BJ (cell line): ENCODE data around the gene FNDC3B. TPM values are rescaled to one million over a fixed set of nuclear protein-coding genes. Genes with fewer than 3 reads are reported as not detected.
"Not testable (repeated sequence)": the region's sequence is repeated elsewhere in the genome, so short reads cannot be mapped to it uniquely, and the experiment has no call there.

Experiments
- CTCF ChIA-PET: fragments of 350-600 bp; formaldehyde crosslinking; extraction: SDS; loops from one replicate; lab custom pipeline; 2021; ENCODE audit warnings: antibody characterized with exemption, inconsistent platforms; lab: Yijun Ruan, JAX
- POLR2A ChIA-PET: fragments of 300-600 bp; sonication (Branson Sonifier 250); formaldehyde crosslinking; extraction: SDS; loops from one replicate; lab custom pipeline; 2021; ENCODE audit warnings: antibody characterized with exemption; lab: Charles Lee
- DNase-seq: peaks from one replicate; pipeline ENCODE4 v3.0.0-alpha.2; 2011; ENCODE audit warnings: low read depth
- H3K27me3 ChIP-seq: 2 replicates; pipeline ENCODE4 v1.6.0; 2011; ENCODE audit warnings: low read length; ENCODE audit not compliant: control insufficient read depth, insufficient read depth
- H3K36me3 ChIP-seq: 2 replicates; pipeline ENCODE4 v1.5.1; 2011; ENCODE audit warnings: low read length; ENCODE audit not compliant: control insufficient read depth, insufficient read depth
- H3K4me3 ChIP-seq: 2 replicates; pipeline ENCODE4 v1.5.1; 2011; ENCODE audit warnings: low read depth, mild to moderate bottlenecking, control low read depth, low read length
- CTCF ChIP-seq: IDR thresholded peaks from 2 replicates; pipeline ENCODE4 v1.5.1; 2011; ENCODE audit warnings: low read depth, mild to moderate bottlenecking, control low read depth, inconsistent platforms, low read length, moderate library complexity; ENCODE audit not compliant: insufficient read depth
- polyA plus RNA-seq: library from polyadenylated mRNA; depleted of rRNA; stranded (reverse); fragments of >200 nt; gene quantifications from 2 replicates; pipeline ENCODE4 v1.2.3, GENCODE V29; 2011

Gene FNDC3B
- polyA plus RNA-seq, 1 experiment: 28.6 TPM

GRCh38 chr3:172251211-172251610, 211.8 kb downstream of the FNDC3B start:
- peaks cover 15% of the 10 kb centered on the region for H3K36me3 ChIP-seq
- TF ChIP-seq CTCF: no peak
- ChIA-PET CTCF (no interaction called here), POLR2A (no interaction called here)
- H3K4me3 ChIP-seq: no peak overlapping the region
- no peak for DNase-seq
- no peaks in the 10 kb centered on the region for H3K27me3 ChIP-seq

DNA sequence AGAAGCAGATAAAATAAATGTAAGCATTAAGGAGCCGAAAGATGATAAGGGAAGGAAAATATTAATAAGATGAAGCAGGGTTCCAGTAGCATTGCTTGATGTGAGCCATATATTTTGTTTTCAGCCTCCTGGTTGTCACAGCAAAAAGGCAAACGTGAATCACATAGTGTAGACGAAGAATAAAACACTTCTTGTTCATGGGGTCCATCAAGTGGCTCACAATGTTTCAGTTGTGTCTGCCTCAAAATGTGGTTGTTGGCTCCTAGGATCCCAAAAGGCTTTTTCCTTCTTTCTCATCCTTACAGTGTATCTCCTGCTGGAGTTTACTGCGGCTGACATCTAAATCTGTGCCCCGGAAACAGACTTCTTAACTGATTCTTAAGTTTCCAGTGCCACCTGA, 213.8 kb downstream of the FNDC3B start:
- ChIA-PET POLR2A (no interaction called here), CTCF (no interaction called here)
- DNase-seq: no peak
- Histone ChIP-seq H3K36me3 (peaks cover 6% of the 10 kb centered on the region; the same call in 1 of the 2 replicates), H3K27me3 (no peaks in the 10 kb centered on the region), H3K4me3 (no peak overlapping the region)
- TF ChIP-seq CTCF: no peak

DNA sequence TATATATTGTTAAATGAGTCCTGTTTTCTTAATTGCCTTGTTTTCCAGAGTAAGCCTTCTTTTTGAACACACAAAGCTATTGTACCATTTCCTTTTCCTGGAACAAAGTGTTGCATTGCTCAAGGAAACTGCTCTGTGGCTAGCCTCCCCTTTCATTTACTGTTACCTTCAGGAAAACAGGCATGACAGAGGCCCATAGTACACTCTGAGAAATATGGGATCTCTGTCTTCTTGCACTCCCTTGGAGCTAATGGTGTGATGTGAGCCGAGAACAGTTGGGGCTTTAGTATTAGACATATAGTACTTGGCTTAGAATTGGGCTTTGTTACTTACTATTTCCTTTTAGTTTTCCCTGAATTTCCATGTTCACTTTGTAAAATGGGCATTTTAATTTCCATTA, 215.2 kb downstream of the FNDC3B start:
- no peak for TF ChIP-seq CTCF
- Histone ChIP-seq H3K27me3 (no peaks in the 10 kb centered on the region), H3K36me3 (peaks cover 6% of the 10 kb centered on the region; the same call in 1 of the 2 replicates), H3K4me3 (no peak overlapping the region)
- DNase-seq: no peak
- ChIA-PET CTCF (no interaction called here), POLR2A (no interaction called here)

- H3K27me3 ChIP-seq, H3K4me3 ChIP-seq, POLR2A ChIA-PET, DNase-seq, H3K36me3 ChIP-seq: not testable (repeated sequence)
- CTCF ChIA-PET: interaction anchor here (0.7 kb wide), 1 partner anchor 323 kb away, joined by 4 read pairs; no protein-coding TSS in a partner anchor
Observed at GRCh38 chr3:172255321-172255720, 215.9 kb downstream of the FNDC3B start.

DNA sequence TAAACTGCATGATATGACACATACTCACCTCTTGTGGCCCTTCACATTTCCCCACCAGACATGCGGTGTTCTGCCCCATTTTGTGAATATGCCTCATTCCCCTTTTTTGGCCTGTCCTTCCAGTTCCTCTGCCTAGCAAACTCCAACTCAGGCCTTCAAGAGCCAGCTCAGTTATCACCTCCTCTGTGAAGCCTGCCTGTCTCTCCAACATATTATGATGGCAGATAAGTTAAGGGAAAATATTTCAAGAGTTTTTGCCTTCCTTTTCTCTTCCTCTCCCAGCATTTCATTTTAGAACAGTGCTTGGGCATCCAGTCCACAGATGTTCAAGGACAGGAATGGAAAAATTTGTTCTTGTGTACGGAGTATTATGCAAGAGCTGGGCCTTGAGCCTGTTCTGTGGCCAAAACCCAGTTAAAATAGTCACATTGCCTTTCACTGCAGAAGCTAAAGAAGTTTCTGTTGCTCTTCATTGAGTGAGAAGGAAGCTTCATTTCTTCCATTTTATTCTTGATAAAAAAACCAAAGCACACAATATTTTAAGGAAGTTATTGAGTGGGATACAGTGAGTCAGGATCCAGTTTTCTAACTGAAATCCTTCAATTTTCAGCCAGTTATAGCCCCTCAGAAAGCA, 216.8 kb downstream of the FNDC3B start:
- no peak for TF ChIP-seq CTCF
- Histone ChIP-seq H3K4me3 (no peak overlapping the region), H3K36me3 (peaks cover 6% of the 10 kb centered on the region; the same call in 1 of the 2 replicates), H3K27me3 (no peaks in the 10 kb centered on the region)
- ChIA-PET CTCF (no interaction called here), POLR2A (interaction anchor here (0.6 kb wide), 3 partner anchors 15 to 269 kb away, joined by 3 to 7 read pairs (median 3); no protein-coding TSS in a partner anchor)
- no peak for DNase-seq
